GM18868 (cell line): ENCODE results near the gene AKNA.

Experiments used
- ATAC-seq: cut with Tn5 transposase; IDR thresholded peaks from one replicate; pipeline ENCODE4 v1.9.1; 2021; ENCODE audit warnings: mild to moderate bottlenecking, moderate library complexity; ENCODE audit not compliant: unreplicated experiment

AKNA gene

GRCh38 chr9:114308361-114308950, 79.3 kb downstream of the AKNA start:
- ATAC-seq, result no peak

GRCh38 chr9:114307899-114308267, 79.9 kb downstream of the AKNA start:
- ATAC-seq, result no peak

- ATAC-seq, result no peak
Observed at GRCh38 chr9:114304416-114305188, 83.2 kb downstream of the AKNA start.

GRCh38 chr9:114303977-114304376, 83.8 kb downstream of the AKNA start:
- ATAC-seq, result no peak

- no peak for ATAC-seq
Observed at GRCh38 chr9:114303571-114303970, 84.2 kb downstream of the AKNA start.

GRCh38 chr9:114302727-114303126, 85.1 kb downstream of the AKNA start:
- no peak for ATAC-seq

- ATAC-seq, result no peak
Observed at GRCh38 chr9:114301798-114302565, 85.8 kb downstream of the AKNA start.

- ATAC-seq, result no peak
Observed at GRCh38 chr9:114300846-114301797, 86.7 kb downstream of the AKNA start.

- no peak for ATAC-seq
Observed at GRCh38 chr9:114300153-114300845, 87.5 kb downstream of the AKNA start.

- no peak for ATAC-seq
Observed at GRCh38 chr9:114299286-114300152, 88.3 kb downstream of the AKNA start.

GRCh38 chr9:114296338-114296737, 91.4 kb downstream of the AKNA start:
- ATAC-seq, result no peak

GRCh38 chr9:114294664-114295063, 93.1 kb downstream of the AKNA start:
- no peak for ATAC-seq

GRCh38 chr9:114291886-114292590, 95.7 kb downstream of the AKNA start:
- no peak for ATAC-seq

- no peak for ATAC-seq
Observed at GRCh38 chr9:114291064-114291474, 96.7 kb downstream of the AKNA start.

GRCh38 chr9:114290561-114290986, 97.2 kb downstream of the AKNA start:
- ATAC-seq, result no peak

GRCh38 chr9:114289571-114290481, 98.0 kb downstream of the AKNA start:
- no peak for ATAC-seq

- ATAC-seq, result no peak
Observed at GRCh38 chr9:114289106-114289505, 98.7 kb downstream of the AKNA start.
